HL-60 (cell line): ENCODE measurements around the gene GRIN1.

Experiments used
- DNase-seq, 2 experiments: peaks; one replicate each; pipeline ENCODE4 v3.0.0-alpha.2; 2010 to 2020; ENCODE audit warnings: low read depth in 1 of 2, low spot score in 1 of 2
- H3K27ac ChIP-seq: fragments of 250-450 bp; sonication (Bioruptor Pico); replicated peaks from 2 replicates; pipeline ENCODE4 v1.5.1; 2020; ENCODE audit warnings: mild to moderate bottlenecking, moderate library complexity
- H3K27me3 ChIP-seq: fragments of 250-450 bp; sonication (Bioruptor Pico); 2 replicates; pipeline ENCODE4 v1.5.1; 2021; ENCODE audit warnings: mild to moderate bottlenecking, moderate library complexity; ENCODE audit not compliant: insufficient read depth, poor library complexity, severe bottlenecking
- H3K4me3 ChIP-seq: replicated peaks from 2 replicates; pipeline ENCODE4 v1.5.1; 2011; ENCODE audit warnings: mild to moderate bottlenecking, control low read depth, low read length; ENCODE audit not compliant: insufficient read depth
- CTCF ChIP-seq: IDR thresholded peaks from one replicate; pipeline ENCODE4 v1.5.1; 2011; ENCODE audit warnings: low read length, control low read depth, inconsistent platforms; ENCODE audit not compliant: insufficient read depth
- GABPA ChIP-seq: IDR thresholded peaks from 2 replicates; pipeline ENCODE4 v1.6.1; 2012; ENCODE audit warnings: low read depth
- POLR2AphosphoS5 ChIP-seq: IDR thresholded peaks from 2 replicates; pipeline ENCODE4 v1.6.1; 2012; ENCODE audit warnings: low read depth
- REST ChIP-seq: IDR thresholded peaks from 2 replicates; pipeline ENCODE4 v1.6.1; 2012; ENCODE audit warnings: low read depth; ENCODE audit not compliant: insufficient replicate concordance
- SPI1 ChIP-seq: IDR thresholded peaks from 2 replicates; pipeline ENCODE4 v1.6.1; 2012; ENCODE audit warnings: low read depth, mild to moderate bottlenecking, borderline replicate concordance

GRIN1 gene

GRCh38 chr9:137107312-137107921, 31.5 kb upstream of the GRIN1 start:
- no peak for DNase-seq
- no peak overlapping the region for H3K27ac ChIP-seq
- H3K27me3 ChIP-seq: no peaks in the 10 kb centered on the region
- no peak for TF ChIP-seq CTCF
- TF ChIP-seq REST: no peak
- no peak for TF ChIP-seq POLR2AphosphoS5
- no peak overlapping the region for H3K4me3 ChIP-seq

DNA sequence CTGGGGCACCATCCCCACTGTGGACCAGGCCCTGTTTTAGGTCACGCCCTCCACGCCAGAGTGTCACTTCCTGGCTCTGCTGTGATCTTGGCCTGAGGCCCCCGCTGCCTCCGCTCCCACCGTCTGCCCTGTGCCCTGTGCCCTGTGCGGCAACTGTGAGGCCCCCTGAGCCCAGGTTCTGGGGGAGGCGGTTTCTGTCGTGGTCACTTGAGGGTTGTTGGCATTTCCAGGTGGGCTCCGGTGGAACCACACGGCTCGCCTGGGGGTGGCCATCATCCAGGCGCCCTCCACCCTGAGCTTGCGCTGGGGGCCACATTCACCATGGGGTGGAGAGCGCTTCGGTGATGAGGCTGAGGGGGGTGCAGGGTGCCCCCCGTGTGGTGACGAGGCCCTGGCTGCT, 31.0 kb upstream of the GRIN1 start:
- H3K4me3 ChIP-seq: no peak overlapping the region
- TF ChIP-seq GABPA (no peak), SPI1 (no peak), CTCF (no peak), REST (no peak), POLR2AphosphoS5 (no peak)
- H3K27me3 ChIP-seq: no peaks in the 10 kb centered on the region
- H3K27ac ChIP-seq: no peak overlapping the region
- no peak for DNase-seq

DNA sequence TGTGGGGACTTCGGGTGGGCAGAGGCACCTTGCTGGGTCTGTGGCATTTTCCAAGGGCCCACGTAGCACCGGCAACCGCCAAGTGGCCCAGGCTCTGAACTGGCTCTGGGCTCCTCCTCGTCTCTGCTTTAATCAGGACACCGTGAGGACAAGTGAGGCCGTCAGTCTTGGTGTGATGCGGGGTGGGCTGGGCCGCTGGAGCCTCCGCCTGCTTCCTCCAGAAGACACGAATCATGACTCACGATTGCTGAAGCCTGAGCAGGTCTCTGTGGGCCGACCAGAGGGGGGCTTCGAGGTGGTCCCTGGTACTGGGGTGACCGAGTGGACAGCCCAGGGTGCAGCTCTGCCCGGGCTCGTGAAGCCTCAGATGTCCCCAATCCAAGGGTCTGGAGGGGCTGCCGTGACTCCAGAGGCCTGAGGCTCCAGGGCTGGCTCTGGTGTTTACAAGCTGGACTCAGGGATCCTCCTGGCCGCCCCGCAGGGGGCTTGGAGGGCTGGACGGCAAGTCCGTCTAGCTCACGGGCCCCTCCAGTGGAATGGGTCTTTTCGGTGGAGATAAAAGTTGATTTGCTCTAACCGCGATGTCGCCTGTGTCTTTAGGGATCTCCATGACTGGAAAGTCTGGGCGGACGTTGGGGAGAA, 30.2 kb upstream of the GRIN1 start:
- H3K4me3 ChIP-seq: no peak overlapping the region
- no peak for DNase-seq
- TF ChIP-seq REST: no peak
- no peak for TF ChIP-seq GABPA
- 0 out of 2 replicates have a peak, but pooled peaks have one; percentile 13 for TF ChIP-seq POLR2AphosphoS5
- TF ChIP-seq SPI1: no peak
- no peak for TF ChIP-seq CTCF
- H3K27me3 ChIP-seq: no peaks in the 10 kb centered on the region
- no peak overlapping the region for H3K27ac ChIP-seq
